22Rv1 (cell line): ENCODE results near the gene PIK3R6.

ENCODE experiments used
- ZFX ChIP-seq: fragments of 450-650 bp; IDR thresholded peaks from 2 replicates; pipeline ENCODE4 v1.6.1; 2017; ENCODE audit warnings: antibody characterized with exemption, borderline replicate concordance
- TF ChIP-seq, protein P1 (sequence below): fragments of 450-650 bp; IDR thresholded peaks from 2 replicates; pipeline ENCODE4 v1.5.1; 2017; ENCODE audit warnings: mild to moderate bottlenecking

DNA sequence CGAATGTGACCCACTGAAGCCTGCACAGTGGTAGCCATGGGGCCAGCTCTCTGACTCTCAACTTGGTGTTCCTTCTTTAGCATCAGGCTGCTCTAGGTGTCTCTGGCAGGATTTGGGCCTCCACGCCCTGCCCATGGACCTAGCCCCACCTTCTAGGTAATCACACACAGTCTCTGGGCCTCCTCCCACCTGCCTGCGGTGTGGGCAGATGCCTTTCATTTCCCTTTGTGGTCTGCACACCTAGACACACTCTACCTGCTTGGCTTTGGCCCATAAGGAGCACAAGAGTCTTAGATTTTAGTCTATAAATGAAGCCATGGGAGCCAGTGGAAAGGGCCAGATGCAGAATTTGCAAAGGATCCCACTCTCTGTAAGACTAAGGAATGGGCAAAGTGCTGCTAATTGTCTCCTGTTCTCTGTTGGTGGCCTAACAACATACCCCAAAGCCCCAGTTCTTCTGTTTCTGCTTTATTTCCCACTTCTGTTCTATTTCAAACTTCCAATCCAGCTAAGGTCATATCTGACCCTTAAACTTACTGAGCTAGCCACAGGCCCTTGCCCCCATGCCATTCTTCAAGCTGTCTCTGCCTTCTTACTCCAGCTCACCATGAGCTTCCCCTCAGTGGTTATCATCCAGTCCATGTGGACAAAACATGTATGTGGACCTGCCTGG, 61.1 kb downstream of the PIK3R6 start:
- TF ChIP-seq, protein P1, sequence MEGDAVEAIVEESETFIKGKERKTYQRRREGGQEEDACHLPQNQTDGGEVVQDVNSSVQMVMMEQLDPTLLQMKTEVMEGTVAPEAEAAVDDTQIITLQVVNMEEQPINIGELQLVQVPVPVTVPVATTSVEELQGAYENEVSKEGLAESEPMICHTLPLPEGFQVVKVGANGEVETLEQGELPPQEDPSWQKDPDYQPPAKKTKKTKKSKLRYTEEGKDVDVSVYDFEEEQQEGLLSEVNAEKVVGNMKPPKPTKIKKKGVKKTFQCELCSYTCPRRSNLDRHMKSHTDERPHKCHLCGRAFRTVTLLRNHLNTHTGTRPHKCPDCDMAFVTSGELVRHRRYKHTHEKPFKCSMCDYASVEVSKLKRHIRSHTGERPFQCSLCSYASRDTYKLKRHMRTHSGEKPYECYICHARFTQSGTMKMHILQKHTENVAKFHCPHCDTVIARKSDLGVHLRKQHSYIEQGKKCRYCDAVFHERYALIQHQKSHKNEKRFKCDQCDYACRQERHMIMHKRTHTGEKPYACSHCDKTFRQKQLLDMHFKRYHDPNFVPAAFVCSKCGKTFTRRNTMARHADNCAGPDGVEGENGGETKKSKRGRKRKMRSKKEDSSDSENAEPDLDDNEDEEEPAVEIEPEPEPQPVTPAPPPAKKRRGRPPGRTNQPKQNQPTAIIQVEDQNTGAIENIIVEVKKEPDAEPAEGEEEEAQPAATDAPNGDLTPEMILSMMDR, result no peak
- TF ChIP-seq ZFX, result no peak
